Measurements from ENCODE around the gene ACSM5.
A peak's percentile ranks its signal among the peaks of the same experiment; 100 is the strongest.

ACSM5 gene

DNA sequence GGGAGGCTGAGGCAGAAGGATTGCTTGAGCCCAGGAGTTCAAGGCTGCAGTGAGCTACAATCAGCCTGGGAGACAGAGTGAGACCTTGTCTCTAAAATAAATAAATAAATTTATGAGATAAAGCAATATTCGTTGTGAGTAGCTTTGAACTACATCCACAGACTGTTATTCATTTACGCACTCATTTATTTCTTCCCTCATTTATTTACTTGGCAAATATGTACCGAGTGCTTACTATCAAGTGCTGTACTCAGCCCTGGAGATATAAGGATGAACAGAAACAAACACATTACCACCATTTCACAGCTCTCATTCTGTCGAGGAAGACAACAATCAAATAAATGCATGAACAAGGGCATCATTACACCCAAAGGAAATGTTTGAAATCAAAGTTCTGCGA, 32.2 kb upstream of the ACSM5 start:
- no peak overlapping the region for H3K4me3 ChIP-seq (ENCODE audit: control insufficient read depth, low read depth, low read length)
- TF ChIP-seq, protein P1, sequence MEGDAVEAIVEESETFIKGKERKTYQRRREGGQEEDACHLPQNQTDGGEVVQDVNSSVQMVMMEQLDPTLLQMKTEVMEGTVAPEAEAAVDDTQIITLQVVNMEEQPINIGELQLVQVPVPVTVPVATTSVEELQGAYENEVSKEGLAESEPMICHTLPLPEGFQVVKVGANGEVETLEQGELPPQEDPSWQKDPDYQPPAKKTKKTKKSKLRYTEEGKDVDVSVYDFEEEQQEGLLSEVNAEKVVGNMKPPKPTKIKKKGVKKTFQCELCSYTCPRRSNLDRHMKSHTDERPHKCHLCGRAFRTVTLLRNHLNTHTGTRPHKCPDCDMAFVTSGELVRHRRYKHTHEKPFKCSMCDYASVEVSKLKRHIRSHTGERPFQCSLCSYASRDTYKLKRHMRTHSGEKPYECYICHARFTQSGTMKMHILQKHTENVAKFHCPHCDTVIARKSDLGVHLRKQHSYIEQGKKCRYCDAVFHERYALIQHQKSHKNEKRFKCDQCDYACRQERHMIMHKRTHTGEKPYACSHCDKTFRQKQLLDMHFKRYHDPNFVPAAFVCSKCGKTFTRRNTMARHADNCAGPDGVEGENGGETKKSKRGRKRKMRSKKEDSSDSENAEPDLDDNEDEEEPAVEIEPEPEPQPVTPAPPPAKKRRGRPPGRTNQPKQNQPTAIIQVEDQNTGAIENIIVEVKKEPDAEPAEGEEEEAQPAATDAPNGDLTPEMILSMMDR (conservative IDR thresholded peaks at IDR 0.05; ENCODE audit: control insufficient read depth, insufficient read depth, low read depth, low read length): no peak
- DNase-seq (ENCODE audit: low read depth): no peak

DNA sequence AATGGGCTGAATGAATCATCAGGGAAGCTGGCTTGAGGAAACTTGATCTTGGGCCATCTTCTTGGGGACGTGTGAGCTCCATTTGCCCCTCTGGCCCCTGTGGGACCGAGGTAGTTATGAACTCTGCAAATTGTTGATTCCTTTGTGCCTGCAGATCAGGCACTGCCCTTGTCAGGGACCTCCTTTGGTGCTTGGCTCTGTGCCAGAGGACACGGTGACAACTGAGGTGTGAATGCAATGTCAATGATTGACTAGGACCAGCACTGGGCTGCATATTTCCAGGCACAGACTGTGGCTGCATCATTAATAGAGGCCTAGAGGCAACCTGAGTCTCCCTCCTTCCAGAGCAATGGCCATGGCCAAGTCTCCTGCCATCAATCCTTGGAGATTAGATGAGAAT, 28.6 kb upstream of the ACSM5 start:
- no peak for DNase-seq (ENCODE audit: low read depth)
- no peak overlapping the region for H3K4me3 ChIP-seq (ENCODE audit: control insufficient read depth, low read depth, low read length)
- TF ChIP-seq, protein P1 (conservative IDR thresholded peaks at IDR 0.05; ENCODE audit: control insufficient read depth, insufficient read depth, low read depth, low read length): no peak

DNA sequence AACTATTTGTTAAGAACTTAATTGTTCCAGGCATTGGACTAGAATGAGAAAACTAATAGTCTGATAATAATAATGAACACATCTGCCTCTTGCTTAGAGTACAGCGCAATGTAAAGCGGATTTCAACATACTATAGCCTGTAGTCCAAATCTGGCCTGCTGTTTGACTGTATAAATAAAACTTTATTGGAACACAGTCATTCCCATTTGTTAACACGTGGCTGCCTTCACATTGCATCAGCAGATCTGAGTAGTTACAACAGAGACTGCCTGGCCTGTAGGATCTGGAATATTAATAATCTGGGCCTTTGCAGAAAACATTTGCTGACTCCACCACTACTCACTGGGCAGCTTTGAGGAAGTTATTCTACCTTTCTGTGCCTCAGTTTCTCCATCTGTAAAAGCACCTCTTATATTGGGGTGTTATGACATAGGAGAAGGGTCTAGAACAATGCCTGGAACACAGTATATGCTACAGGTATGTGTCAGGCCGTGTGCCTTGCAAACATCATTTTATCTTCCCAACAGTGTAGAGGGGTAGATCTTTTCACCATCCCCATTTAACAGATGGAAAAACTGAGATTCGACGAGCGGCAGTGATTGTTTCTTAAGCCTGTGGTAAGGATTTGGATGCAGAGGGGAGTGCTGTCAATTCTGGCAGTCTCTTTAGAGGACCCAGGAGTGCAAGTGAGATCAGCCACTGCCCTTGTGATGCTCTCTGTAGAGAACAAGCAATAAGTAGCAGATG, 27.0 kb upstream of the ACSM5 start:
- no peak for DNase-seq (ENCODE audit: low read depth)
- no peak overlapping the region for H3K4me3 ChIP-seq (ENCODE audit: control insufficient read depth, low read depth, low read length)
- TF ChIP-seq, protein P1 (conservative IDR thresholded peaks at IDR 0.05; ENCODE audit: control insufficient read depth, insufficient read depth, low read depth, low read length): no peak

DNA sequence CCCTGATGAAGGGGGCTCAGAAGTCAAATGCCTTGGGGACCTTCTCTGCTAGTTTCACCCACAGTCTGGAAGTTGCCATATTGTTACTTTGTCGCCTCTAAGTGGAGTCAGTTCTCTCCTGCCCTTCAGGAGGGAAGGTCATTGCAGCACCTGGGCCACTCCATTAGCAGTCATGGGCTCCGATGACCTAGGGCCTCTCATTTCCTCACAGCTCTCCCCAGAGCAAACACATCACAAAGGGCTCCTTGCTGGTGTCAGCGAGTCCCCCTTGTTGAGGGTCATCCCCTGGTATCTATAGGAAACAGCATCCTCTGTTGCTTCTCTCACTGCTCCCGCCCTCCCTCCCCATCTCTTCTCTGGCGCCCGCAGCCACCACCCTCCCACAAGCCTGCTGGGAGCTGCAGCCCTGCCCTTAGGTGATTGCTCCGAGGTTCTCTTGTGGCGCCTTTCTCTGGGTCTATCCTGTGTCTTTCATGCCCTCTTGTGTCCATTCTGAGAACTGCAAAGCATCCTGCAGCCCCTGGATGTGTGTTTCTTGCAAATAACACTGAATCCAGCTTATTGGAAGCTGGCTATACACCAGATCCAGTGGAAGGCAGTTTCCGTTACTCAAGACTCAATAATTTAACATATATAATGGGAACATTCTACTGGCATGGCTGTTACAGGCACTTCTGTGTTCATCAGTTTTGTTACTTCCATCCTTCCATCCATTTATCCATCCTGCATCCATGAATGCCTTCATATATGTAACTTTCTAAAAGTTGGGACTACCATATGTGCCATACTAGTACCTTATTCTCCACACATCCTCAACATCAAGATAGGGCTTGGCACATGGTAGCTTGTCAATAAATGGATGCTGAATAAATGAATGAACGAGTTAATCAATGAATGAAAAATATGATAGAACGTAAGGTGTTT, 26.0 kb upstream of the ACSM5 start:
- DNase-seq (ENCODE audit: low read depth): peak; percentile 57
- no peak overlapping the region for H3K4me3 ChIP-seq (ENCODE audit: control insufficient read depth, low read depth, low read length)
- TF ChIP-seq, protein P1 (conservative IDR thresholded peaks at IDR 0.05; ENCODE audit: control insufficient read depth, insufficient read depth, low read depth, low read length): peak; percentile 75

DNA sequence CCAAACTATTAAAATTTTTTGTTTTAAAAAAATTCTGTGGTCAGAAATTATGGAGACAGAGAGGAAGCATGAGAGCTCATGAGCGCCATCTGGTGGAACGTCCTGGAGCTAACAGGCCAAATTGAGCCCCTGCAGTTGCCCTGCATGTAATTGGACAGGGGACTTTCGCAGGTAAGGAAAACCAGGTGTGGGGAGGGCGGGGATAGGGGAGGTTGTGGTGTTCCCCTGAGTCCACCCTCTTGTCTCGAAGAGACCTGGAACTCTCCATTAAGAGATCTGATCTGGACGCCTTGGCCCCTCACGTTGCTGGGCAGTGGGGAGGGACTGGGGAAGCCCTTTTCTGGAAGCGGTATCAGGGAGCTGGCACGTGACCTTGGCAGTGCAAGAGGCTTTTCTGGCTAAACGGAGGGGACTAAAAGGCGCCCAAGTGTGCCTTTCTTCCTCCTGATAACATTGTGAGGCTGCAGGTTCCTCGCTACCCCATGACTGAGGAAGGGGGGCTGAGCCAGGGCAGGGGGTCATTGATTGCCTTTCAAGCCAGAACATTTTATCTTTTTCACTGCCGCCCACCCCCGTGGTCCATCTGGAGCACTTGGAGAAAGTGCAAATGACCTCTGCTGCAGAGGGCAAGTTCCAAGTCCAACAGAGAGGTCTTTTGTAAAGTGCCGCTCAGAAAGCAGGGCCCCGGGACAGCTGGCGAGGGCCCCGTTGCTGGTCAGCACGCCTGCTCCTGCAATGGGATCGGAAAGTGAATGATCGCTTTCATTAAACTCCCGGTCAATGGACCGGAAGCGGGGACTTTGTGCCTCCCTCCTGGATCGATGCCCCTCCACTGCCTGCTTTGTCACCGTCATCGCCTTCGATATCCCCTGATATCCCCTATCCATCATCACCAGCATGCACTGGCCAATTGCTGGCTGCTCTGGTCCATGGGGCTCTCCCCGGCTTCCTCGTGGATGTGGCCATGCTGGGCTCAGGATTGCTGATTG, 23.2 kb upstream of the ACSM5 start:
- H3K4me3 ChIP-seq (ENCODE audit: control insufficient read depth, low read depth, low read length): no peak overlapping the region
- peak; percentile 41 for DNase-seq (ENCODE audit: low read depth)
- TF ChIP-seq, protein P1 (conservative IDR thresholded peaks at IDR 0.05; ENCODE audit: control insufficient read depth, insufficient read depth, low read depth, low read length): peak; percentile 82

DNA sequence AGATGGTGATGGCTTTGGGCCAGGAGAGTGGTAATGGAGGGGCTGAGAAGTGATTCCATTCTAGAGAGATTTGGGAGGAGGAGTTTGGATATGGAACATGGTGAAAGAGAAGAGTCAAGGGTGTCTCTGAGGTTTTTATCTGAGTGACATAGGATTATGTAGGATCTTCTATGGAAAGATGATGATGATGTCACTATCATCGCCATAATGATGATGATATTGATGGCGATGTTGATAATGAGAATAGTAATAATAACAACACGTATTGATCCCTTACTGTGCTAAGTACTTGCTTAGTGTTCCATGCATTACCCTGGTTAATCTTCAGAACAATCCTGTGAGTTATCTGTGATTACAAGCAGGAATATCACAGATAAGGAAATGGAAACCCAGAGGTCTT, 21.4 kb upstream of the ACSM5 start:
- DNase-seq (ENCODE audit: low read depth): no peak
- TF ChIP-seq, protein P1 (conservative IDR thresholded peaks at IDR 0.05; ENCODE audit: control insufficient read depth, insufficient read depth, low read depth, low read length): no peak
- H3K4me3 ChIP-seq (ENCODE audit: control insufficient read depth, low read depth, low read length): no peak overlapping the region

Measured in fibroblast of mammary gland (primary cell).